SKM-1 treated with dmso at 0.1 percent for 144 hours (cell line): ENCODE results near the gene GAL3ST3.
"Not testable (repeated sequence)": the region's sequence is repeated elsewhere in the genome, so short reads cannot be mapped to it uniquely, and the experiment has no call there.

ENCODE experiments used
- DNase-seq: peaks from one replicate; lab custom pipeline; 2025; ENCODE audit not compliant: unreplicated experiment; lab: John Stamatoyannopoulos, UW

GAL3ST3 gene

GRCh38 chr11:66014804-66015453, 34.0 kb downstream of the GAL3ST3 start:
- no peak for DNase-seq

- no peak for DNase-seq
Observed at GRCh38 chr11:66013762-66014100, 35.2 kb downstream of the GAL3ST3 start.

- DNase-seq = peak; percentile 13
Observed at GRCh38 chr11:66012946-66013761, 35.8 kb downstream of the GAL3ST3 start.

GRCh38 chr11:66012371-66012945, 36.5 kb downstream of the GAL3ST3 start:
- DNase-seq = no peak

- DNase-seq = no peak
Observed at GRCh38 chr11:66011785-66012303, 37.1 kb downstream of the GAL3ST3 start, which contains the start of gene CST6. Gene CST6, plus strand, starts transcription at chr11:66012008. Its CDS starts 37 bp downstream, at chr11:66012045.

- no peak for DNase-seq
Observed at GRCh38 chr11:66011239-66011784, 37.6 kb downstream of the GAL3ST3 start.

- DNase-seq = not testable (repeated sequence)
Observed at GRCh38 chr11:66010036-66010435, 38.9 kb downstream of the GAL3ST3 start.

GRCh38 chr11:66008468-66009101, 40.4 kb downstream of the GAL3ST3 start:
- no peak for DNase-seq

GRCh38 chr11:66008095-66008467, 40.9 kb downstream of the GAL3ST3 start:
- DNase-seq = no peak

GRCh38 chr11:66007201-66007634, 41.7 kb downstream of the GAL3ST3 start:
- DNase-seq = no peak

- DNase-seq = no peak
Observed at GRCh38 chr11:66006891-66007176, 42.1 kb downstream of the GAL3ST3 start.

- DNase-seq = no peak
Observed at GRCh38 chr11:66006134-66006890, 42.6 kb downstream of the GAL3ST3 start.

GRCh38 chr11:66004186-66004585, 44.8 kb downstream of the GAL3ST3 start:
- no peak for DNase-seq

GRCh38 chr11:66003291-66003690, 45.7 kb downstream of the GAL3ST3 start:
- DNase-seq = no peak

- DNase-seq = peak; percentile 59
Observed at GRCh38 chr11:66002648-66003225, 46.2 kb downstream of the GAL3ST3 start.

- peak; percentile 99 for DNase-seq
Observed at GRCh38 chr11:66001942-66002647, 46.9 kb downstream of the GAL3ST3 start, which contains the start of the genes BANF1 and EIF1AD. Gene BANF1, plus strand, starts transcription at chr11:66002503. Its CDS starts 748 bp downstream, at chr11:66003251. Gene EIF1AD, minus strand, starts transcription at chr11:66002157. Its CDS starts 1,768 bp downstream, at chr11:66000389.

GRCh38 chr11:65997286-65997685, 51.7 kb downstream of the GAL3ST3 start:
- no peak for DNase-seq

GRCh38 chr11:65992056-65992455, 56.9 kb downstream of the GAL3ST3 start:
- no peak for DNase-seq
